GM18873 (cell line): ENCODE results near the gene FCN1.

Experiments
- ATAC-seq: cut with Tn5 transposase; IDR thresholded peaks from one replicate; pipeline ENCODE4 v1.9.1; 2021; ENCODE audit warnings: mild to moderate bottlenecking, moderate library complexity, moderate number of reproducible peaks; ENCODE audit not compliant: unreplicated experiment, low FRiP score

The FCN1 gene

DNA sequence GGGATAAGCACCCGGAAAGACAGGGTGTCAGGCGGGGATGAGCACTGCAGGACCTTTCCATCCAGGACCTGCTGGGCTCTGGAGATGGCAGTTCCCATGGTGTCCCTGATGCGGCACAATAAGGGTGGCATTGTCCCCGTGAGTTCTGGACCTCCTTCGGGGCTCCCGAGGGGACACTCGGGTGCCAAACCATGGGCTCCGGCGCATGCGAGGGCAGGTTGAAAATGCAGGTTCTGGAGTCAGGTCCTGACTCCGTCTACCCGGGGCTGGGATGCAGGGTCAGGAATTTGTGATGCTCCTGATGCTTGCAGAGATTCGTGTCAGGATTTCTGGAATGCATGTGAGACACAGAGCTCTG is 36.4 kb downstream of the FCN1 start:
- no peak for ATAC-seq

DNA sequence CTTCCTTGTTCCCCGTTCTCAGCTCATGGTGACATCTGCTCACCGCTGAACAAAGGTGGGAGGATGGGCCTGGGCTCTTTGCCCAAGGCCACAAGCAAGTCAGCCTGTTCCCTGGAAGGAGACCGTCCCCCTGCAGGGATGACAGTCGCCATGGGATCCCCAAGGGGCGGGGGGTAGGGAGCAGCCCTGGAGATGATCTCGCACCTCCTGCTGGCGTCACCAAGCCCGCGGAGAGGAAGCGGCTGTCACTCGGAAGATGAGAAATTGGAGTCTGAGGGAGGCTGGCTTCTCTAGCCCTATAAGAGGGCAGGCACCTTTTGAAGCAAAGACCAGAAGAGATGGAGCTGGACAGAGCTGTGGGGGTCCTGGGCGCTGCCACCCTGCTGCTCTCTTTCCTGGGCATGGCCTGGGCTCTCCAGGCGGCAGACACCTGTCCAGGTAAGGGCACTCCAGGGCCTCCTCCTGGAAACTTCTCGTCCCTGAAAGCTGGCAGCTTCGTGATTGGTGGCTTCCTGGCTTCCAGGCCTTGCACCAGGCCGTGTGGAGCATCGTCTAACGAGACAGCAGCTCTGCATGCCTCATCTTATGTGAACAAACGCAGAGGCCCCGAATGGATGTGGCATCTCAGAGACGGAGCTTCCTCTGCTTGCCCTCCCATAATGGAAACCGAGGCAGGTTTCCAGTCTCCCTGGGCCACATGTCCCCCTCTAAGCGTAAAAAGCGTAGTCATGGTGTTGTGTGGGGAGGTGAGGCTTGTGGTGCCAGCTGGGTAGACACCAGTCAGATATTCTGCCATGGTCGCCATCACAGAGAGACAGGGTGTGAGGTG is 37.0 kb downstream of the FCN1 start, which contains the start of gene FCN2:
Gene FCN2 (plus strand): TSS at position 327 of the 829 bp plus-strand sequence. CDS start 12 bp downstream, at position 339.
- no peak for ATAC-seq

DNA sequence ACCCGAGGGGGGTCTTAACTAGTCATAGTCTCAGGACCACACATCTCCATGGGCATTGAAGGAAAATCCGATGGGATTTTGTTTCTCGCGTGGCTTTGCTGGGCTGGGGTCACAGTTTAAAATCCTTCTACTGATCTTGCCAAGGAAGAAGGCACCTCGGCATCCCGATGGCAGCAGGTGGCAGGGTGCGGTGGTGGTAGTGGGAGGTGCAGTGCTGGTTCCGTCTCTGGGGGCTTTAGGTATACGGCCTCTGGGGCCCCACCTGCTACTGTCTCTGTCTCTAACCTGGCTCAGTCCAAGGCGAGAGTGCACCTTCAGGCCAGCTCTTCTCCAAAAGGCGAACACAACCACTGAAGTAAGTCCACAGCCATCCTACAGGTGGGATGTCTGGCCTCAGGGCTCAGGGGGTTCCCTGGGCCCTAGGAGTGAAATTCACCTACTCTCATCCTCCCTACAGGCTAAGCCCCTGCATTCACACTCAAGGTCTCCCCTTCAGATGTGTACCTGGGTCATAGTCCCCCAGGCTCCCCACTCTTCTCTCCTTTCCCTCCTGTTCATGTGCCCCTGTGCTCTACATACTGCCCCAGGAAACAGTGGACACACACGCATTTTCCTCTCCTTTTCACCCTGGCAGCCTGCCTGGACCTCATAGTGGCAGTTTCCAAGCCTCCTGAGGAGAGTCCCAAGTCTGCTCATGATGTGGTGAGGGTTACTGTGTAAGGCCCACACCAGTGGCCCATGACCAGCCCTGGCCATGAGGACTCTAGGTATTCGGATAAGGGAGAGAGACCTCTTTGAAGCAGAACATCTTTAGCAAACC is 37.8 kb downstream of the FCN1 start:
- no peak for ATAC-seq

GRCh38 chr9:134877541-134877940 is 40.2 kb downstream of the FCN1 start:
- ATAC-seq = no peak

DNA sequence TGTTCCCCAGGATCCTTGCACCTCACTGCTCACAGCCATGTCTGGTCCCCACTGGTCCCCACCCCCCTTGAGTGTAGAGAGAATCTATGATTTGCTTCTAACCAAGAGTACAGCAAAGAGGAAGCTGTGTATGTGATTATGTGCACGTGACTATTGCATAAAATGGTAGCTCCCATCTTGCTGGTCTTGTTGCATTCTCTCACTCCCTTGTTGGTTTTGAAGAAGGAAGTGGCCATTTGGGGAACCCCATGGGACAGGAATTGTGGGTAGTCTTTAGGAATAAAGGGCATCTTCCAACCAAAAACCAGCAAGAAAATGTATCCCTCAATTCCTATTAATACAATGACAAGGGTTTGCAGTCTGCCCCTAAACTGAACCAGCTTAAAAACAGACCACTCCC is 42.3 kb downstream of the FCN1 start:
- ATAC-seq = no peak

- no peak for ATAC-seq
Measured at GRCh38 chr9:134872482-134873231, 45.1 kb downstream of the FCN1 start.

GRCh38 chr9:134871697-134872340 is 45.9 kb downstream of the FCN1 start:
- ATAC-seq = no peak

- no peak for ATAC-seq
Measured at GRCh38 chr9:134870746-134871662, 46.7 kb downstream of the FCN1 start.

DNA sequence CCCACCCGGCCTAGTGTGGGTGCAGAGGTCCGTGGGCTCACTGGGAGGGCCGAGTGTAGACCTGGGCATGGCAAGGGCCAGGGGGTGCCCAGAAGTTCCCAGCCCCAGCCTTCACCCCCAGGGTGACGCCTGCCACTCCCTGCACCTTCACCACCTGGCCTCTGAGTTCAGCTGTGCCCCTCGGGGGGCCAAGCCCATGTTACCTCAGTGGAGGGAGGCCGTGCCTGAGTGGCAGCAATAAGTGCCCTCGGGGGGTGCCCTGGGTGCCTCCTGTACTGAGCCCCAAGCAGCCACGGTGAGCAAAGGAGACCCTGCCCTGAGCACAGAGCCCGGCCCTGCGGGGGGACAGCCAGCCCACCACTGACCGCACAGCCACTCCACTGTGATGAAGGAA is 47.4 kb downstream of the FCN1 start:
- ATAC-seq = no peak

GRCh38 chr9:134869554-134870300 is 48.0 kb downstream of the FCN1 start:
- no peak for ATAC-seq

DNA sequence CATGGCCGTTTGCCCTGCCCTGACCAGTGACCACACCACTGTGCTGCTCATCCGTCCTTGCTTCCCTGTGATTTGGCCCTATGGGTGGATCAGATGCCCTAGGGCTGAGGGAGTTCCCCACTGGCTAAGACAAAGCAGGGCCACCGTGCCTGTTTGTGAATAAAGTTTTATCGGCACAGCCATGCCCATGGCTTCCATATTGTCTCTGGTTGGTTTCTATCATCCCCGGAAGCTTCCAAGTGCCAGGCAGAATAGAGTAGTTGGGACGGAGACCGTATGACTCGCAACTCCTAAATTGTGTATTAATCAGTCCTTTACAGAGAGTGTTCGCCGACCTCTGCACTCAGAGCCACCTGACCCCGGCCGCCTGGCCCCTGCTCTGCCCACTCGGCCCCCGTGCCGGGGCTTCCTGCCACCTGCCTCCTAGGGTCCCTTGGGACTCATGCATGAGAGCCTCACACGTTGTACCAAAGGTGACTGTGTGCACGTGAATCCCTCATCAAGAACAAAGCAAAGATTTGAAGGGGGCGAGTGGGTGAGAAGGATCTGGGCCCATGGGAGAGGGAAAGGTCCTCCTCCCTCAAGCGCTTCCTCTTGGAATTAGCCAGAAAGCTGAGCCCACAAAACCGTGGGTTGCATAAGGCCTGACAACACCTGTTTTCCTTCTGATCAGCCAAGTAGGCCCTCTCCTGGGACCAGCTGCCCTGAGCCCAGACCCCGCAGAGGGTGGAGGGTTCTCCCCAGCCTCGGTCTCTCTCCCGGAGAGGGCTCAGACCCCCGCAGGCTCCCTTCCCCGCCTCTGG is 48.8 kb downstream of the FCN1 start:
- no peak for ATAC-seq

DNA sequence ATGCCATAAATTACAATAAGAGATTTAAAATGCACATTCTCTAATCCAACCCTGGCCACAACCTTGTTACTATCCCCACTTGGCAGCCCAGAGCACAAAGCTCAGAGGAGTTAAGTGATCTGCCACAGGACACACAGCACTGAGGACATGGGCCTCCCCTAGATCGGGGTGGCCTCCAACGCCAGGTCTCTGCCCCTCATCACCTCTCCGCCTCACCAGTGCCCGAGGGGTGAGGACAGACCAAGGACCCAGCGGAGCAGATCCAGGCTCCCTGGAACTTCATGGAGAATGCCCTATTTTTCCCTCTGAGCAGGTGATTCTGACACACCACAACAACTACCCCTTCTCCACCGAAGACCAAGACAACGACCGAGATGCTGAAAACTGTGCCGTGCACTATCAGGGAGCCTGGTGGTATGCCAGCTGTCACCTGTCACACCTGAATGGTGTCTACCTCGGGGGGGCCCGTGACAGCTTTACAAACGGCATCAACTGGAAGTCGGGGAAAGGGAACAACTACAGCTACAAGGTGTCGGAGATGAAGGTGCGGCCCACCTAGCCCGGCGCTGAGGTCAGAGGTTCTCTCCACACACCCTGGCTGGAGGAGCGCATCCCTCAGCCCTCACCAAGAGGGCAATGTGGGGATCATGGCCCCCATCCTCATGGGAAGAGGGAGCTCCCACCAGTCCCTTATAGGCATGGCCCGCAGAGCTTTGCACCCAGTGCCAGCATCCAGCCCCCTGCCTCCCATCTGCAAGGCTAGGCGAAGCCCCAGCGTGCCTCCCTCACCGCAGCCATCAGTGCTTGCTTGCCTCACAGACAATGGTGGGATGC is 49.6 kb downstream of the FCN1 start:
- ATAC-seq = no peak

GRCh38 chr9:134864821-134865190 is 52.9 kb downstream of the FCN1 start:
- no peak for ATAC-seq

DNA sequence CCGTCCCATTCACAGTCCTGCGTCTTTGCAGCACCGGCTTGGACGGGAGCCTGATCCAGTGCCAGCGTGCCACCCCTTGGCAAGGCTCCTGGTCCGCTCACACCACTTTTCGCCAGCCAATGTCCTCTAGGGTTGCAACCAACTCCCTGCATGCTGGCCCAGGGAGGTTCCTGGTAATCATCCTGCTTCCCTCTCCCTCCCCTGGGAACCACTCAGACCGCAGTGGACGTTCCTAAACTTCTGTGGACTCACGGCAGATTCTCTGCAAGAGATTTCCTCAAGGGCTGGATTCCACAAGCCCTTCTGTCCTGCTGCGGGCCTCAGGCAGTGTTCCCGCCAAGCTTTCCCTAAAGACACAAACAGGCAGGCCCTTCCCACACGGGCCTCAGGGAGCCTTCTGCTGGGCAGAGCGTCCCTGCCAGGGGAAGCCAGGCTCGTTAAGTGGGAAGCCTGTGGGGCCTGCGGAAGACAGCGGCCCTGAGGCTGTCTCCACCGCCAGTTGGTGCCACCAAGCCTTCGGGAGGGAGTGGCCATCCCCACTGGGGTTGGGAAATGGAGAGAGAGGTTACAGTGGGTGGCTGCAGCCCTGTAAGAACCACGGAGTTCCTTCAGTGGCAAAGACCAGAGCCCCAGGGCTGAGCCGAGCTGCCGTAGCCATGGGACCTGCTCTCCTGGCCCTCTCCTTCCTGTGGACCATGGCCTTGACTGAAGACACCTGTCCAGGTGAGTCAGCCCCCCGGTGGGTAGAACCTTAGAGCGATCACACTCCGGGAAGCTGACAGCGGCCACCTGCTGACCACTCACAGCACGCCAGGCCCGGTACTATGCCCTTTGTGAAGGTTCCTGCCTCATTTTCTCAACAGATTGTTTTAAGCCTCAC is 53.5 kb downstream of the FCN1 start:
- no peak for ATAC-seq

DNA sequence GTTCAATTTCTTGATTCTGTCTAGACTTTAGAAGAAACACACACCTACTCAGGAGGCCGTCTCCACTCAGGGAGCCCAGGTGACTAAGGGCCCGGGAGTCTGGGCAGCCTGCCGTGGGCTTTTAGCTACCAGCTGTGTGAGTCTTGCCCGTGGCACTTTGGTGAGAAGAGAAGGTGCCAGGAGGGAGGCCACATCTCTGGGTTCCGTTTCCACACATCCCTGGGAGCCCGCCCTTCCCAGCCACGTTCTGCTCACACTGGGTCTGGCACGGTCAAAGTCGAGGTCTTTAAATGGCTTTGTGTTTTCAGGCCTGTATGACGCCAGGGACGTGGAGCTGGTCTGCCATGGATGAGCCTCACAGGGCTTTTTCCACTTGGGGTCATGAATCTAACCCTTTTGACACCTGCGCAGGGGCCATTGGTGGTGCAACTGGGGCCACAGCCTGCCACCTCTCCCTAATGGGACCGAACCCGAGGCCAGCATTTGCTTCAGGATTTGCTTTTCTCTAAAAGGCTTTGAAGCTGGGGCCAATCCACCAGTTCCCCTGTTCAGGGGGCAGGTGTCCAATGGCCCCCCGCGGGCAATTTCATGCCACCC is 54.3 kb downstream of the FCN1 start:
- no peak for ATAC-seq
